HG03520 (cell line): ENCODE data around the gene LGALS4.
"Not testable (repeated sequence)": the region's sequence is repeated elsewhere in the genome, so short reads cannot be mapped to it uniquely, and the experiment has no call there.

Experiments used
- ATAC-seq: cut with Tn5 transposase; IDR thresholded peaks from one replicate; pipeline ENCODE4 v1.9.1; 2021; ENCODE audit warnings: mild to moderate bottlenecking, moderate library complexity; ENCODE audit not compliant: unreplicated experiment

Gene LGALS4

GRCh38 chr19:38826856-38827551, 14.3 kb upstream of the LGALS4 start:
- ATAC-seq: no peak

DNA sequence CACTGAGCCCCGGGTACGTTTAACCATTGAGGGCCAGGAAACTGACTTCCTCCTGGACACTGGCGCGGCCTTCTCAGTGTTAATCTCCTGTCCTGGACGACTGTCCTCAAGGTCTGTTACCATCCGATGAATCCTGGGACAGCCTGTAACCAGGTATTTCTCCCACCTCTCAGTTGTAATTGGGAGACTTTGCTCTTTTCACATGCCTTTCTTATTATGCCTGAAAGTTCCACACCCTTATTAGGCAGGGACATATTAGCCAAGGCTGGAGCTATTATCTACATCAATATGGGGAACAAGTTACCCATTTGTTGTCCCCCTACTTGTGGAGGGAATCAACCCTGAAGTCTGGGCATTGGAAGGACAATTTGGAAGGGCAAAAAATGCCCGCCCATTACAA, 13.2 kb upstream of the LGALS4 start:
- ATAC-seq: not testable (repeated sequence)

GRCh38 chr19:38821230-38821825, 8.6 kb upstream of the LGALS4 start:
- ATAC-seq: not testable (repeated sequence)

- ATAC-seq: no peak
These were observed 6.6 kb upstream of the LGALS4 start for GRCh38 chr19:38819231-38819920.

DNA sequence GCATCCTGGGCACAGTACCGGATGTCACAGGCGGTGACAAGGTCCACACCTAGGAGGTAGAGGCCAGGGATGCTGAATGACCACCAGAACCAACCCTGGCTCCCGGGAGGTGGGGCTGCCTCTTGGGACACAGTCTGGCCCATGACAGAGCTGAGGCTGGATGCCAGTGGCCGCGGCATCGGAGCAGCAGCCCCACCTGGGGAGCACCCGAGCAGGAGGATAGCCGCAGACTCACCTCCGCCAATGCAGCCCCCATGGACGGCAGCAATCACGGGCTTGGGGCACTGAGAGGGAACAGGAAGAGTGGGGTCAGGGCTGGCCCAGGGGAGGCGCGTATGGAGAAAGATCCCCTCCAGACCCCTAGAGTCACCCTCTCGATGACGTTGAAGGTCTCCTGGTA, 4.3 kb upstream of the LGALS4 start:
- no peak for ATAC-seq

GRCh38 chr19:38816131-38816750, 3.5 kb upstream of the LGALS4 start:
- no peak for ATAC-seq

- ATAC-seq: no peak
These were observed 2.6 kb upstream of the LGALS4 start for GRCh38 chr19:38815059-38816001.

- not testable (repeated sequence) for ATAC-seq
These were observed 1.2 kb upstream of the LGALS4 start for GRCh38 chr19:38813932-38814331.

DNA sequence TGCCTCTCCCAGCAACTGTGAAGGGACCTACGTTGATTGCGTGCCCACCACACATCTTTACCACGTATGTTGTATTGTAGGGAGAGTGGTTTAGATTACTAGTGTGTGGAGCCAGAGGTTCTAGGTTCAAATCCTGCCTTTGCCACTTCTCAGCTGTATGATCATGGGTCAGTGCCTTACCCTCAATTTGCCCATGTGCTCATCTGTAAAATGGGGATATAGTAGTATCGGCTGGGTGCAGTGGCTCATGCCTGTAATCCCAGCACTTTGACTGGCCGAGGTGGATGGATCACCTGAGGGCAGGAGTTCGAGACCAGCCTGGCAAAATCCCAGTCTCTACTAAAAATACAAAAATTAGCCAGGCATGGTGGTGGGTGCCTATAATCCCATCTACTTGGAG, 578 bp upstream of the LGALS4 start:
- no peak for ATAC-seq

DNA sequence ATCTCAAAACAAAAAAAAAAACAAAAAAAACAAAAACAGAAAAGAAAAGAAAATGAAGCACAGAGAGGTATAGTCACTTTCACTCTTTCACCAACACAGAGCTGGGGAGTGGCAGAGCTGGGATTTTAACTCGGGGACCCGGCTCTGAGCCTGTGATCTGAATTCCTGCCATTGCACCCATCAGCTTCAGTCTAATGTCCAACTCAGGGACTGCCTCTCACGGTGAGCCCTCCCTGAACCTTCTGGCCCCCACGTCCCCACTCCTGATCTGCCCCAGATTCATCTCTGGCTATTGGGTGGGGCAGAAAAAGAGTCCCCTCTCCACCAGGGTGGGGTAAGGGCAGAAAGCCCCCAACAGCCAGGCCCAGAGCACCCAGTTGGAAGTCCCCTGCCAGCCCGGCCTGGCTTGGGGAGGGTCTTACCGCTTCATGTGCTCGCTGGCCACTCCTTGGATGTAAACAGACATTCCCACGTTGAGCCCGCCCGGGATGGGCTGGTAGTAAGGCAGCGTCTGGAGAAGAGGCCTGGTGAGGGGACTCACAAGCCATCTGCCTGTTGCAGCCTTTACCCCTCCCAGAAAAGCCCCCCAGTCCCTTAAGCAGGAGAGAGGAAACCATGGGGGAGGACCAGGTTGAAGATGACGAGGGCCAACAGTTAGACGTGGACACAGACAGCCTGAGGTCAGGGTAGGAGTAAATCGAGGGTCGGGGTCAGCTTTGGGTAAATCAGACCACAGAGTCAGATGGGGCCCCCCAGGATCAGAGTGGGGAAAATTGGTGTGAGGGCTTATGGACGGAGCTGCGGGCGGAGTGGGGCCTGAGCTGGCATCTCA, 520 bp downstream of the LGALS4 start:
- ATAC-seq: no peak

GRCh38 chr19:38809592-38810252, 3.0 kb downstream of the LGALS4 start:
- no peak for ATAC-seq

GRCh38 chr19:38808741-38809140, 4.0 kb downstream of the LGALS4 start:
- no peak for ATAC-seq

DNA sequence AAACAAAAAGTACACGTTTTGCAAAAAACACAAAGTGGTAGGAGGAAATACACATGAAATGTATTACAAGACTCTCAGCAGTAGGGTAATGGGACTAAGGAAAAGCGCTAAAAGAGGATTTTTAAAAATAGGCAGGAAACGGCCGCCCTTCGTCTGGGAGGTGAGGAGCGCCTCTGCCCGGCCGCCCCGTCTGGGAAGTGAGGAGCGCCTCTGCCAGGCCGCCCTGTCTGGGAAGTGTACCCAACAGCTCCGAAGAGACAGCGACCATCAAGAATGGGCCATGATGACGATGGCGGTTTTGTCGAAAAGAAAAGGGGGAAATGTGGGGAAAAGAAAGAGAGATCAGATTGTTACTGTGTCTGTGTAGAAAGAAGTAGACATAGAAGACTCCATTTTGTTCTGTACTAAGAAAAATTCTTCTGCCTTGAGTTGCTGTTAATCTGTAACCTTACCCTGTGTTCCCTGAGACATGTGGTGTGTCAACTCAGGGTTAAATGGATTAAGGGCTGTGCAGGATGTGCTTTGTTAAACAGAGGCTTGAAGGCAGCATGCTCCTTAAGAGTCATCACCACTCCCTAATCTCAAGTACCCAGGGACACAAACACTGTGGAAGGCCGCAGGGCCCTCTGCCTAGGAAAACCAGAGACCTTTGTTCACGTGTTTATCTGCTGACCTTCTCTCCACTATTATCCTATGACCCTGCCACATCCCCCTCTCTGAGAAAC, 5.2 kb downstream of the LGALS4 start:
- ATAC-seq: not testable (repeated sequence)

DNA sequence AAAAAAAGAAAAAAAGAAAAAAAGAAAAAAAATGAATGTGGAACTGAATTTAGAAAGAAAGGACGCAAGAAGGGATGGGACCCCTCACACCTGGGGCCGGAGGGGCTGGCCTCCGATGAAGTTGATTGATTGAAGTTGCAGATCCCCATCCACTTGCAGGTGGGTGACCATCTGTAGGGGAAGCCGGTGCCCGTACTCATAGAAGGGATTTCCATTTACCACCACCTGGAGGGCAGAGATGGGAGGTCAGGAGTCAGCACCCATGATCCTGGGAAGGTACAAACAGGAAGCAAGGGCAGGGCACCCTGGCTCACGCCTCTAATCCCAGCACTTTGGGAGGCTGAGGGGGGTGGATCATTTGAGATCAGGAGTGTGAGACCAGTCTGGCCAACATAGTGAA, 6.4 kb downstream of the LGALS4 start:
- no peak for ATAC-seq

- no peak for ATAC-seq
These were observed 7.6 kb downstream of the LGALS4 start for GRCh38 chr19:38805180-38805579.

- no peak for ATAC-seq
These were observed 9.2 kb downstream of the LGALS4 start for GRCh38 chr19:38803543-38803942.

DNA sequence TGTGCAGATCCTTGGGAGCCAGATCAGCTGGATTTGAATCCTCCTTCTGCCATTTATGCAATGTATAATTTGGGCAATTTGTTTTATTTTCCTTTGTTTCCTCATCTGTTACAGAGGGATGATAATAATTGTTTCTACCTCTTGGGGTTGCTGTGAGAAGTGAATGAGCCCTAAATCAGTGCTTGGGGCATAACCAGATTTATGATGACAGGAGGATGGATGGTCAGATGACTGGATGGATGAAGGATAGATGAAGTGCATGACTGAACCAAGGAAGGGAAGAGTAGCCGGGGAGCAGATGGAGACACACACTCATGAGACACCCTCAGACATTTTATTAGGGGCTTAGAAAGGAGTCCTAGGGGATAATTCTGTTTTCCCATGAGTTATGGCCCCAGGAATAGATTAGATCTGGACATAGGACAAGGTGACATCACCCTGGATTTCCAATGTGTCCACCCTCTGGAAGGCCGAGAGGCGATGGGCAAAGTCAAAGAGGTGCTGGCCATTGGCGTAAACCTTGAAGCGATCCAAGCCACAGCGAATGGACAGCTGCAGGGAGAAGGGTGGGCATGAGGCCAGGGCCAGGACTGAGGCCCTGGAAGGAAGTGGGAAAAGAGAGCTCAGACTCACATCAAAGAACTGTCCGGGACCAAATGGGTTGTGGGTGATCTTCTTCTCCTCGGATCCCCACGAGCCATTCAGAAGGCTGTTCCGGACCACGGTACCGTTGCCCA, 11.2 kb downstream of the LGALS4 start:
- no peak for ATAC-seq
